GM12878 (cell line): ENCODE data around the gene LEMD3. TPM values are rescaled to one million over a fixed set of nuclear protein-coding genes. Genes with fewer than 3 reads are reported as not detected.

Experiments
- ATAC-seq: fragments of 200-7000 bp; cut with Tn5 transposase; 3 replicates; pipeline ENCODE4 v1.9.1; 2020; ENCODE audit warnings: mild to moderate bottlenecking, moderate library complexity
- BruUV-seq: library from RNA; stranded (reverse); fragments of 400-500 nt; replicated peaks from 2 replicates; lab custom pipeline; 2021; lab: Mats Ljungman, UMichigan
- CTCF ChIA-PET: fragments of 300-600 bp; sonication (Branson Sonifier 250); formaldehyde crosslinking; extraction: SDS; loops from one replicate; lab custom pipeline; 2021; ENCODE audit warnings: inconsistent platforms; lab: Yijun Ruan, JAX
- POLR2A ChIA-PET: fragments of 350-600 bp; formaldehyde crosslinking; extraction: SDS; loops from one replicate; lab custom pipeline; 2021; ENCODE audit warnings: inconsistent platforms; lab: Charles Lee
- RAD21 ChIA-PET: fragments of 300-600 bp; sonication (Branson Sonifier 250); formaldehyde crosslinking; loops from one replicate; lab custom pipeline; 2023; ENCODE audit warnings: antibody characterized with exemption; ENCODE audit not compliant: unreplicated experiment; lab: Charles Lee
- SMC1A ChIA-PET: fragments of 300-600 bp; sonication (Branson Sonifier 250); formaldehyde crosslinking; loops from one replicate; lab custom pipeline; 2023; ENCODE audit not compliant: unreplicated experiment, uncharacterized antibody; lab: Charles Lee
- DNase-seq: peaks from one replicate; pipeline ENCODE4 v3.0.0-alpha.2; 2011; ENCODE audit warnings: low read depth, low spot score
- FAIRE-seq: peaks from 3 replicates; lab custom pipeline; 2011; peaks lifted over from hg19 to GRCh38; lab: Jason Lieb, UNC
- H2AFZ ChIP-seq: 2 replicates; pipeline ENCODE4 v1.6.0; 2011; ENCODE audit warnings: low read depth, low read length, control low read depth; ENCODE audit not compliant: control insufficient read depth
- H3K27ac ChIP-seq: 2 replicates; pipeline ENCODE4 v1.5.1; 2011; ENCODE audit warnings: control low read depth; ENCODE audit not compliant: control insufficient read depth, insufficient read depth
- H3K27me3 ChIP-seq, 2 experiments: replicated peaks in 1 of 2; 2 replicates each; pipeline versions ENCODE4 v1.6.0 to v1.6.1; 2011; ENCODE audit warnings: low read length in 1 of 2; ENCODE audit not compliant: control insufficient read depth in 2 of 2, insufficient read depth in 2 of 2
- H3K36me3 ChIP-seq, 2 experiments: 2 replicates each; pipeline ENCODE4 v1.5.1; 2011; ENCODE audit warnings: low read length in 1 of 2; ENCODE audit not compliant: control insufficient read depth in 2 of 2, insufficient read depth in 2 of 2
- H3K4me1 ChIP-seq: 2 replicates; pipeline ENCODE4 v1.6.1; 2011; ENCODE audit warnings: mild to moderate bottlenecking, low read length, moderate library complexity, mixed read lengths; ENCODE audit not compliant: control insufficient read depth, insufficient read depth
- H3K4me2 ChIP-seq: 2 replicates; pipeline ENCODE4 v1.6.0; 2011; ENCODE audit warnings: control low read depth; ENCODE audit not compliant: control insufficient read depth, insufficient read depth
- H3K4me3 ChIP-seq: fragments of 200-600 bp; sonication (generic); 2 replicates; pipeline ENCODE4 v1.5.1; 2016
- H3K79me2 ChIP-seq: 2 replicates; pipeline ENCODE4 v1.6.0; 2011; ENCODE audit warnings: low read length; ENCODE audit not compliant: control insufficient read depth, insufficient read depth
- H3K9ac ChIP-seq: 2 replicates; pipeline ENCODE4 v1.8.0; 2011; ENCODE audit warnings: low read length, control low read depth, mixed read lengths; ENCODE audit not compliant: control insufficient read depth, insufficient read depth
- H3K9me3 ChIP-seq: replicated peaks from 3 replicates; pipeline ENCODE4 v1.5.1; 2011; ENCODE audit warnings: mild to moderate bottlenecking, low read length; ENCODE audit not compliant: control insufficient read depth, insufficient read depth
- H4K20me1 ChIP-seq: 2 replicates; pipeline ENCODE4 v1.6.0; 2011; ENCODE audit not compliant: control insufficient read depth, insufficient read depth
- BCL11A ChIP-seq: IDR thresholded peaks from 2 replicates; pipeline ENCODE4 v1.6.1; 2011; ENCODE audit warnings: low read depth, low read length
- BHLHE40 ChIP-seq, 2 experiments: fragments of 450-650 bp in 1 of 2; IDR thresholded peaks; 2 replicates each; pipeline ENCODE4 v1.6.1; 2011 to 2017; ENCODE audit warnings: low read depth in 2 of 2, borderline replicate concordance in 1 of 2, improper control_type of control experiment in 1 of 2, low read length in 1 of 2, mild to moderate bottlenecking in 1 of 2
- BMI1 ChIP-seq: fragments of 450-650 bp; IDR thresholded peaks from 2 replicates; pipeline ENCODE4 v1.6.1; 2016; ENCODE audit warnings: mild to moderate bottlenecking, moderate library complexity, borderline replicate concordance
- CREM ChIP-seq: IDR thresholded peaks from 2 replicates; pipeline ENCODE4 v1.6.1; 2014; ENCODE audit warnings: antibody characterized with exemption, low read depth
- E2F8 ChIP-seq: fragments of 450-650 bp; IDR thresholded peaks from 2 replicates; pipeline ENCODE4 v1.6.1; 2018; ENCODE audit warnings: mild to moderate bottlenecking, low read depth, moderate library complexity; ENCODE audit not compliant: partially characterized antibody
- GATAD2B ChIP-seq: fragments of 450-650 bp; conservative IDR thresholded peaks from 2 replicates; pipeline ENCODE4 v1.6.1; 2017; ENCODE audit warnings: low read depth, mild to moderate bottlenecking, moderate library complexity
- NRF1 ChIP-seq: conservative IDR thresholded peaks from 2 replicates; pipeline ENCODE4 v1.6.1; 2011; ENCODE audit warnings: mild to moderate bottlenecking, low read depth, low read length, improper control_type of control experiment
- RFX5 ChIP-seq: IDR thresholded peaks from 2 replicates; pipeline ENCODE4 v1.6.1; 2011; ENCODE audit warnings: low read depth, low read length, improper control_type of control experiment
- SIN3A ChIP-seq: IDR thresholded peaks from 2 replicates; pipeline ENCODE4 v1.6.1; 2012; ENCODE audit warnings: low read depth, low read length, improper control_type of control experiment
- TARDBP ChIP-seq: IDR thresholded peaks from 2 replicates; pipeline ENCODE4 v1.6.1; 2016; ENCODE audit warnings: borderline replicate concordance
- TBL1XR1 ChIP-seq: IDR thresholded peaks from 2 replicates; pipeline ENCODE4 v1.6.1; 2012; ENCODE audit warnings: low read depth, low read length, improper control_type of control experiment
- TCF3 ChIP-seq: IDR thresholded peaks from 2 replicates; pipeline ENCODE4 v1.6.1; 2012; ENCODE audit warnings: low read depth, mild to moderate bottlenecking, low read length, borderline replicate concordance; ENCODE audit not compliant: insufficient read depth
- ZNF274 ChIP-seq: IDR thresholded peaks from one replicate; pipeline ENCODE4 v1.8.0; 2011; ENCODE audit not compliant: insufficient read length, insufficient read depth
- ZNF384 ChIP-seq: IDR thresholded peaks from 2 replicates; pipeline ENCODE4 v1.6.1; 2012; ENCODE audit warnings: low read depth, mild to moderate bottlenecking, low read length, improper control_type of control experiment, borderline replicate concordance
- ZNF592 ChIP-seq: fragments of 450-650 bp; IDR thresholded peaks from 2 replicates; pipeline ENCODE4 v1.6.1; 2017; ENCODE audit warnings: mild to moderate bottlenecking, moderate library complexity
- ZSCAN29 ChIP-seq: fragments of 450-650 bp; IDR thresholded peaks from 2 replicates; pipeline ENCODE4 v1.6.1; 2017; ENCODE audit warnings: mild to moderate bottlenecking, moderate library complexity
- ZZZ3 ChIP-seq: IDR thresholded peaks from 2 replicates; pipeline ENCODE4 v1.6.1; 2011; ENCODE audit warnings: low read depth; ENCODE audit not compliant: control insufficient read depth, insufficient read length
- WGBS: methylation state at CpG from one replicate; pipeline ENCODE4 v1.1.6; 2016; ENCODE audit warnings: low lambda C conversion rate; ENCODE audit not compliant: insufficient replicate concordance, insufficient coverage; ENCODE audit errors: missing lambda C conversion rate; 5-methylcytosine and 5-hydroxymethylcytosine counted together
- in situ Hi-C: fragments of 300-500 bp; cut with MboI; formaldehyde crosslinking; loops from 9 replicates; pipeline ENCODE4 v1.14.3; 2018; ENCODE audit warnings: mixed read lengths
- intact Hi-C: fragments of 100-400 bp; cut with micrococcal nuclease; formaldehyde crosslinking; loops from one replicate; pipeline ENCODE4 v1.14.2; 2022; ENCODE audit not compliant: unreplicated experiment
- polyA plus RNA-seq, 11 experiments: library from polyadenylated mRNA; depleted of rRNA in 4 of 11; unstranded in 6 of 11; stranded (reverse) in 5 of 11; fragments of >200 nt; fragmentation: Nextera tagmentation in 4 of 11; fragmentation: Illumina TruSeq in 1 of 11; extraction: Ambion mirVana in 4 of 11; extraction: Trizol in 1 of 11; gene quantifications; 1 replicate in 1 of 11; 2 replicates in 10 of 11; pipeline versions ENCODE4 v1.2.1 to v1.2.3, GENCODE V29; 2011 to 2016; ENCODE audit warnings: inconsistent platforms in 2 of 11, missing spikeins in 2 of 11, low read depth in 1 of 11
- total RNA-seq, 4 experiments: library from RNA; depleted of rRNA in 3 of 4; stranded (reverse); fragments of >200 nt in 3 of 4; fragmentation: Illumina TruSeq in 1 of 4; extraction: Trizol in 1 of 4; gene quantifications; 2 replicates each; pipeline versions ENCODE4 v1.2.1 to v1.2.3, GENCODE V29; 2013 to 2021

The LEMD3 gene
- total and polyA plus RNA-seq, 10 of the 15 experiments (the other 5 are each of a cell fraction or from before 2014, with no cell fraction given): 7.5 to 26.0 (median 16.5) TPM

- no peak for TF ChIP-seq E2F8
- TF ChIP-seq TARDBP: no peak
- TF ChIP-seq ZSCAN29: no peak
- no peak for TF ChIP-seq ZNF384
- no peak for TF ChIP-seq TCF3
- no peak for TF ChIP-seq TBL1XR1
- TF ChIP-seq ZNF274: no peak
- TF ChIP-seq NRF1: no peak
- no peak for TF ChIP-seq ZZZ3
- no peak for TF ChIP-seq BHLHE40 (IDR thresholded peaks at IDR 0.05; ENCODE audit: borderline replicate concordance in 1 of 2, low read depth in 2 of 2, low read length in 1 of 2)
- no peak for TF ChIP-seq CREM
Measured at GRCh38 chr12:65263777-65264176, 94.4 kb downstream of the LEMD3 start (continued).

DNA sequence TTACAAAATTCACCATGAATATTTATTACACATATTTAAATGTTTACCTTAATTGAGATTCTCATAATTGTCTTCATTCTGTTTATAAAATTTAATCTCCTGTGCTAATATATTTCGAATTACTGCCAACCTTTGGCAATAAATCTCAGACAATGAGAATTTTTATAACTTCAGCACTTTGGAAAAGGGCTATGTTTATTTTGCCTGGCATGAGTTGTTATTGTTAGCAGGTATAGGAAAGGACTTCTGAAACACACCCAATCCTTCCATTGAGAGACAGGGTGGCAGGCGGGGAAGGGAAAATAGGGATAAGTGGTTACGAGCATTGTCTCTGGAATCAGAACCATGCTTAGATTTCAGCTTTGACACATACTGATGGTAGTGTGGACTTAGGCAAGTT, 97.0 kb downstream of the LEMD3 start:
- 49% methylated on average over 3 of the region's 3 CpGs for WGBS
- no TSS peak for BruUV-seq
- no peak overlapping the region for H3K9ac ChIP-seq
- in situ Hi-C loops: no loop called here
- CTCF ChIA-PET: no interaction called here
- no peaks in the 10 kb centered on the region for H3K27me3 ChIP-seq
- no peak overlapping the region for H3K4me2 ChIP-seq
- no peak overlapping the region for H3K4me3 ChIP-seq
- H3K9me3 ChIP-seq: no peaks in the 10 kb centered on the region
- SMC1A ChIA-PET: interaction anchor here (0.8 to 1.0 kb wide), 2 partner anchors 204 to 422 kb away, joined by 4 read pairs; no protein-coding TSS in a partner anchor
- intact Hi-C loops: no loop called here
- no peaks in the 10 kb centered on the region for H4K20me1 ChIP-seq
- no peaks in the 10 kb centered on the region for H3K79me2 ChIP-seq
- POLR2A ChIA-PET: no interaction called here
- H3K36me3 ChIP-seq: no peaks in the 10 kb centered on the region
- RAD21 ChIA-PET: no interaction called here
- ATAC-seq (no peak), DNase-seq (no peak), FAIRE-seq (no peak)
- H3K27ac ChIP-seq: no peak overlapping the region
- no peaks in the 10 kb centered on the region for H3K4me1 ChIP-seq
- H2AFZ ChIP-seq: no peak overlapping the region
- TF ChIP-seq ZNF592 (no peak), RFX5 (no peak), SIN3A (no peak), BCL11A (no peak), GATAD2B (no peak), BMI1 (no peak)
